Nephron (organoid): ENCODE measurements around the gene ADCY2.

Experiments used
- H3K27ac Mint-ChIP-seq, 3 experiments: 2 replicates each; pipeline ENCODE4 v1.8.0; 2020; ENCODE audit warnings: mixed read lengths in 3 of 3, mild to moderate bottlenecking in 2 of 3, moderate library complexity in 1 of 3
- H3K27me3 Mint-ChIP-seq: 2 replicates; pipeline ENCODE4 v1.8.0; 2021; ENCODE audit warnings: low read depth, mild to moderate bottlenecking, moderate library complexity, mixed read lengths
- H3K36me3 Mint-ChIP-seq: 2 replicates; pipeline ENCODE4 v1.8.0; 2020; ENCODE audit warnings: low read depth, mixed read lengths
- H3K4me1 Mint-ChIP-seq: 2 replicates; pipeline ENCODE4 v1.8.0; 2020; ENCODE audit warnings: mixed read lengths
- H3K4me3 Mint-ChIP-seq, 3 experiments: 2 replicates each; pipeline ENCODE4 v1.8.0; 2020; ENCODE audit warnings: mild to moderate bottlenecking in 3 of 3, mixed read lengths in 3 of 3, moderate library complexity in 2 of 3
- H3K9me3 Mint-ChIP-seq: 2 replicates; pipeline ENCODE4 v1.8.0; 2020; ENCODE audit warnings: mixed read lengths
- TF ChIP-seq, protein P1 (sequence below), 3 experiments: fragments of 200-600 bp; sonication (generic); IDR thresholded peaks; one replicate each; pipeline ENCODE4 v1.5.0; 2021; ENCODE audit warnings: antibody characterized with exemption in 3 of 3; ENCODE audit not compliant: unreplicated experiment in 3 of 3

ADCY2 gene

DNA sequence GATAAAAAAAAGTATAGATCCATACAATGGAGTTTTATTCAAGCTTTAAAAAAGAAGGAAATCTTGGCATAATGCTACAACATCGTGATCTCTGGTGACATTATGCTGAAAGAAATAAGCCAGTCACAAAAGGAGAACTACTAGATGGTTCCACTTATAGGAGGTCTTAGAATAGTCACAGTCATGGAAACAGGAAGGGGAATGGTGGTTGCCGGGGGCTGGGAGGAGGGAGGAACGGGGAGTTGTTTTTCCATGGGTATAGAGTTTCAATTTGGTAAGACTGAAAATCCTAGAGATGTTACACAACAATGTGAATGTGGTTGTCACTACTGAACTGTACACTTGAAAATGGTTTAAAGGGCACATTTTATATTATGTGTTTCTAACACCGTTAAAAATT lies 360.5 kb downstream of the ADCY2 start:
- Mint-ChIP-seq H3K27ac (no peak overlapping the region), H3K27me3 (peaks cover 4% of the 10 kb centered on the region), H3K9me3 (no peaks in the 10 kb centered on the region), H3K4me1 (no peaks in the 10 kb centered on the region), H3K4me3 (no peak overlapping the region), H3K36me3 (no peaks in the 10 kb centered on the region)
- TF ChIP-seq, protein P1, sequence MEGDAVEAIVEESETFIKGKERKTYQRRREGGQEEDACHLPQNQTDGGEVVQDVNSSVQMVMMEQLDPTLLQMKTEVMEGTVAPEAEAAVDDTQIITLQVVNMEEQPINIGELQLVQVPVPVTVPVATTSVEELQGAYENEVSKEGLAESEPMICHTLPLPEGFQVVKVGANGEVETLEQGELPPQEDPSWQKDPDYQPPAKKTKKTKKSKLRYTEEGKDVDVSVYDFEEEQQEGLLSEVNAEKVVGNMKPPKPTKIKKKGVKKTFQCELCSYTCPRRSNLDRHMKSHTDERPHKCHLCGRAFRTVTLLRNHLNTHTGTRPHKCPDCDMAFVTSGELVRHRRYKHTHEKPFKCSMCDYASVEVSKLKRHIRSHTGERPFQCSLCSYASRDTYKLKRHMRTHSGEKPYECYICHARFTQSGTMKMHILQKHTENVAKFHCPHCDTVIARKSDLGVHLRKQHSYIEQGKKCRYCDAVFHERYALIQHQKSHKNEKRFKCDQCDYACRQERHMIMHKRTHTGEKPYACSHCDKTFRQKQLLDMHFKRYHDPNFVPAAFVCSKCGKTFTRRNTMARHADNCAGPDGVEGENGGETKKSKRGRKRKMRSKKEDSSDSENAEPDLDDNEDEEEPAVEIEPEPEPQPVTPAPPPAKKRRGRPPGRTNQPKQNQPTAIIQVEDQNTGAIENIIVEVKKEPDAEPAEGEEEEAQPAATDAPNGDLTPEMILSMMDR (IDR thresholded peaks at IDR 0.05; ENCODE audit: unreplicated experiment in 3 of 3) = no peak

DNA sequence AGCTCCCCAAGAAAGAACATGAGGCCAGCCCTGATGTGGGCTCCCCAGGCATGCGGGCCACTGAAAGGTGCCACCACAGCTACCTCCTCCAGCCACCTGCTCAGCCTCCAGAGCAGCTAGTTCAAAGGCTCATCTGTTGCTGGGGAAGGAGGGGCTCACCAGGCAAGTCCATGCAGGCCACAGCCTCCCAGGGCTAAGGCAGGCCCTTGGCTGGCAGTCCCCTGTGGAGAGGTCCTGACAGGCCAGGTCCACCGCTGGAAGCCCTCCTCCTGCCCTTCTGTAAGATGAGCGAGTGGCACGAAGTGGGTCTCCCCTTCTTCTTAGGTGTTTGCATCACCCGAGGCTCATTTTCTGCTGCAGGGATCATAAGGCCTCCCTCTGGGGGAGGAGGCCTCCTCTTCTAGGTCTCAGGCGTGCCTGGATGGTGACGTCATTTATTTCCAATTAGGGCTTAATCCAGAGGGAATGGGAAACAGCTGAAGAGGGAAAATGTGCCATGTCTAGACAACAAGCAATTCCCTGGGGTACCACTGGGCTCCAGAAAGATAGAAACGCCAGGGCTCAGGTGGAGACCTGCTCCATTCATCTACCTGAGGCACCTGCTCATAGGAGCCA lies 363.4 kb downstream of the ADCY2 start:
- TF ChIP-seq, protein P1 (IDR thresholded peaks at IDR 0.05; ENCODE audit: unreplicated experiment in 3 of 3) = no peak
- H3K4me3 Mint-ChIP-seq = no peak overlapping the region
- H3K9me3 Mint-ChIP-seq = no peaks in the 10 kb centered on the region
- H3K27me3 Mint-ChIP-seq = peaks cover 4% of the 10 kb centered on the region
- H3K4me1 Mint-ChIP-seq = no peaks in the 10 kb centered on the region
- H3K27ac Mint-ChIP-seq = no peak overlapping the region
- no peaks in the 10 kb centered on the region for H3K36me3 Mint-ChIP-seq

DNA sequence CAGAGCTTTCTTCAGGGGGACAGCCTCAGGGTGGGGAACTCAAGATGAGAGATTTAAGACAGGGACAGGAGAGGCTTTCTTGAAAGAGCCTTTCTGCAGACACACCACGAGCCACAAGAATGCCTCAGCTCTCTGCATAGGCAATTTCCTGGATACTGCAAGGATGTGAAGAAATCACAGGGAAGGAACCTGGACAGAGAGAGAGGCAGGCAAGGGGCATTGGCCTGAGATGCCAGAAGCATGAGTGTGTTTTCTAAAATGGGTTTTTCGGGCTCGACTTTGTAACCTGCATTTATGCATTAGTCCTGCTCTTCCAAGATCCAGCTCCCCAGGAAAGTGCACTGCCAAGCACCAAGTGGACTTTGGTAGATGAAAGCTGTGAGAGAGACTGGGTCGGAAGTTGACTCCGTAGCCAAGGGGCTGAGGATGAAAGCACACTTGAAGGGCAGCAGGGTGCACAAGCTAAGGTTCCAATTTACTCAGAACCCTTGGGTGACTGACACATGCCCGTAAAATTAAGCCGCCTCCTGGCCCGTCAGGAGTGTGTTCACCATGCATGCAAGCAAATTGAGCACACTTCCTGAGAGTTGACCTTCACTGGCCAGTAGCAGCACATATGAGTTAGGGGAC lies 364.1 kb downstream of the ADCY2 start:
- H3K27ac Mint-ChIP-seq = no peak overlapping the region
- no peaks in the 10 kb centered on the region for H3K36me3 Mint-ChIP-seq
- no peaks in the 10 kb centered on the region for H3K9me3 Mint-ChIP-seq
- H3K4me3 Mint-ChIP-seq = no peak overlapping the region
- H3K27me3 Mint-ChIP-seq = peaks cover 3% of the 10 kb centered on the region
- TF ChIP-seq, protein P1 (IDR thresholded peaks at IDR 0.05; ENCODE audit: unreplicated experiment in 3 of 3) = no peak
- no peaks in the 10 kb centered on the region for H3K4me1 Mint-ChIP-seq

DNA sequence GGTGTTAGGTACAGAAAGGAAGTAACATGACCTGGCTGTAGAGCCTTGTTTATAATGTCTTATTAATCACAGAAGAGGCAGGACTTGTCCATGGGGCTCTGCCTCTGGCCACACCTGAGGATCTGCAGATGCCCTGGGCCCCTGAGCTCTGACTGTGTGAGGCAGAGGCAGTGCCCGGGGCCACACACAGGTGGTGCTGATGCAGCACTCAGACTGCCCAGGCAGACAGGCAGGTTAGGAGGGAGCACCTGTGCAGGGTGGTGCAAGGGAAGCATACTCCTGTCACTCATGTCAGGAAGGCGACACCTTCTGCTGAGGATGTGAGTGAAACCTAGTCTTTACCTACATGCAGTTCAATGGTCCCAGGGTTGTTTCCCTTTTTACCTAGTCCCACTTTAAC lies 366.3 kb downstream of the ADCY2 start:
- H3K36me3 Mint-ChIP-seq = no peaks in the 10 kb centered on the region
- TF ChIP-seq, protein P1 (IDR thresholded peaks at IDR 0.05; ENCODE audit: unreplicated experiment in 3 of 3) = no peak
- H3K27me3 Mint-ChIP-seq = no peaks in the 10 kb centered on the region
- no peaks in the 10 kb centered on the region for H3K9me3 Mint-ChIP-seq
- H3K4me1 Mint-ChIP-seq = no peaks in the 10 kb centered on the region
- H3K4me3 Mint-ChIP-seq = no peak overlapping the region
- no peak overlapping the region for H3K27ac Mint-ChIP-seq

DNA sequence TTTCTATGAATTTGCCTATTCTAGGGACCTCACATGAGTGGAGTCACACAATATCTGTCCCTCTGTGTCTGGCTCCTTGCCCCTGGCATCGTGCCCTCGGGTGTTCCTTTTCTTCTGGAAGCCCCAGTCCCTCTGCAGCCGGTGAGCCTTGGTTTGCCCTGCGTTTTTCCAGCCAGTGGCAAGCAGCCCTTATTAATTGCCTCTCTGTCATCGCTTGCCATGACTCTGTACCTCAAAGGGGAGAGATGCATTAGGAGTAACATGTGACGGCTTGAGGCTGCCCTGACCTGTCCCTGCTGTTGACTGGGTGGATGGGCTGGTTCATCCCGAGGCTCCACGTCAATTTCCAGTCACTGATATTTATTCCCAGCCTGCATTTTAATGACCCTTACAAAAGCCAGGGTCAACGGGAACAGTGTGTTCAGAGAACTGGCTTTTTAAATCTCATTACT lies 367.7 kb downstream of the ADCY2 start:
- Mint-ChIP-seq H3K27ac (no peak overlapping the region), H3K4me1 (no peaks in the 10 kb centered on the region), H3K27me3 (no peaks in the 10 kb centered on the region), H3K36me3 (no peaks in the 10 kb centered on the region), H3K9me3 (no peaks in the 10 kb centered on the region), H3K4me3 (no peak overlapping the region)
- TF ChIP-seq, protein P1 (IDR thresholded peaks at IDR 0.05; ENCODE audit: unreplicated experiment in 3 of 3) = no peak

DNA sequence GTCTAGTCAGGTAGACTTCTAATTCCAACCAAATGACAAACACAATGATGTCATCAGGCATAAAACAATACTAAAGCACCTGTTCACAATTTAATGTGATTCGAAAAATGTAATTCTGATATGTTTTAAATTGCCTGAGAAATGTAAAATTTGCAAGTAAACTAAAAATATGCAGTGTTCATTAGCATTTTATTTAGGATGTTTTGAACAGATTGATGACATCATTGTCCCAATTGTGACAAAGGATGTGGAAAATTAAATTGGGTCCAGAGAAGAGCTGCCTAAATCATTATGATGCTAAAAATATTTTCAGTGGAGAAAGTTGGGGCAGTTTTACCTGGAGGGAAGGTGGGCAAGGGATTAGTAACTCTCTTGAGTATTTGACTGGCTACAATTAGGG lies 368.5 kb downstream of the ADCY2 start:
- Mint-ChIP-seq H3K4me3 (no peak overlapping the region), H3K36me3 (no peaks in the 10 kb centered on the region), H3K27me3 (no peaks in the 10 kb centered on the region), H3K4me1 (no peaks in the 10 kb centered on the region), H3K9me3 (no peaks in the 10 kb centered on the region), H3K27ac (no peak overlapping the region)
- TF ChIP-seq, protein P1 (IDR thresholded peaks at IDR 0.05; ENCODE audit: unreplicated experiment in 3 of 3) = no peak
